GM12891 (cell line): ENCODE measurements around the gene RGL1.

ENCODE experiments used
- DNase-seq: peaks from one replicate; pipeline ENCODE4 v3.0.0; 2011; ENCODE audit warnings: low spot score; ENCODE audit not compliant: insufficient read length
- FAIRE-seq: peaks from 2 replicates; lab custom pipeline; 2011; peaks lifted over from hg19 to GRCh38; lab: Jason Lieb, UNC
- PAX5 ChIP-seq: IDR thresholded peaks from 2 replicates; pipeline ENCODE4 v1.6.1; 2011; ENCODE audit warnings: low read length, moderate library complexity, mild to moderate bottlenecking; ENCODE audit not compliant: insufficient read depth, severe bottlenecking
- POLR2A ChIP-seq: IDR thresholded peaks from 2 replicates; pipeline ENCODE4 v1.6.1; 2011; ENCODE audit warnings: low read depth, low read length, control low read depth
- POLR2AphosphoS5 ChIP-seq: IDR thresholded peaks from 2 replicates; pipeline ENCODE4 v1.6.1; 2011; ENCODE audit warnings: low read depth, low read length, control low read depth
- POU2F2 ChIP-seq: IDR thresholded peaks from 2 replicates; pipeline ENCODE4 v1.6.1; 2011; ENCODE audit warnings: low read depth, mild to moderate bottlenecking, control low read depth, low read length, moderate library complexity
- SPI1 ChIP-seq: IDR thresholded peaks from 2 replicates; pipeline ENCODE4 v1.6.1; 2011; ENCODE audit warnings: low read depth, low read length, control low read depth
- TAF1 ChIP-seq: IDR thresholded peaks from 2 replicates; pipeline ENCODE4 v1.6.1; 2011; ENCODE audit warnings: low read depth, low read length, control low read depth

Gene RGL1

DNA sequence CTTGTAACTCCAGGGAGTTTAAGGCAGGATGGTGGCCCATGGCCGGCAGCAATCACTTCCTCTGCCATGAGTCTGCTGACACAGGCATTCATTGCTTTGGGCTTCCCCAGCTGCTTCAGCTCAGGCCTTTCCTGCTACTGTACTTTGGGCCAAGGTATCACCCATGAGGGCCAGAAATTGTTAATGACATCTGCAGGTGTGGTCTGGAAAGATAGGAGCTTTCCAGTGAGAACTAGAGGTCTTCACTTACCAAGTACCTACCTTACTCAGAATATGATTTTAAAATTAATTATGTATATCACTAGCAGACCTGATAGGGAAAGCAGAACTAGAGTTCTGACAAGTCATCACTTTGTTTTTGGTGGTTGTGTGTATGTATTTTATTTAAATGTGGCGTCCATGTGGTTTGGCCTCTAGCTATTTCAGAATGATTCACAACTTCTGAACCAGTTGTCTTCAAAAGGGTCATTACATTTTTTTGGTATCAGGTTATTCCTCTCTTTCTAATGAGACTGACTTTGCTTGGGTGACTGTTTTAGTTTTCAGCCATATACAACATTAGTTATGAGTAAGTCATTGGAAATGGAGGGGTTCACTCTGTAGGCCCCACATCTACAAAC lies 2.7 kb downstream of the RGL1 start:
- peak; percentile 54 for FAIRE-seq
- DNase-seq, result no peak
- TF ChIP-seq SPI1 (peak; percentile 85), PAX5 (no peak), POU2F2 (peak; percentile 63; the same call in 1 of the 2 replicates), POLR2AphosphoS5 (no peak), POLR2A (no peak), TAF1 (no peak)

DNA sequence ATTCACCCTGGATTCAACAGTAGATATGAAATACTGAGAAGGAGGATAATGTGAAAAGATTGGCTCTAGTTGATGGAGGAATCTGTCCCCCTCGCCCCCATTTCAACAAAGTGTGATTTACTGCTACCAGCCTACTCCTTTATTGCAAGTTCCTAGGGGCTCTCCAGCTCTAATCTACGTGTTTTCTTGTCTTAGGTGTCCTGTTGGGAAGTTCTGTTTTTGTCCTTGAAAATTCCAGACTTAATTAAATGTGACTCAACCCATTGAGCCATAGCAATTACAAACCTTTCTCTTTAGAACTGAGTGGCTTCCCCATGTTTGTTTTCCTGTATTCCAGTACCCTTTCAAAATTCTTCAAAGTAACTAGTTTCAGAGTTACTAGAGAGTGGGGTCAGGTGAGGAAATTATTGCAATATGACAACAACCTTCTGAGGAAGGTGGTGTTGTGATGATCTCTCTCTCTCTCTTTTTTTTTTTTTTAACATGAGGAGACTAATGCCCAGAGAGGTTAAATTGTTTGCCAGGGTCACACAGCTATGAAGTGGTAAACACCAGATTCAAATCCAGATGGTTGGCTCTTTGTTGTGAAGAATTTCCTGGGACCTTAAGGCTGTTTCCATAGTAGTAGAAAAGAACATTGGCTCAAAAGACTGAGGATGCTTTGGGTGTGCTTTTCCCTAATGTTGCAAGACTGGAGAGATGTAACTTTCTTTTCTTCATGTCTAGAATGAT lies 3.5 kb downstream of the RGL1 start:
- TF ChIP-seq SPI1 (no peak), PAX5 (no peak), POU2F2 (no peak), POLR2A (no peak), TAF1 (no peak), POLR2AphosphoS5 (no peak)
- FAIRE-seq (no peak), DNase-seq (no peak)

DNA sequence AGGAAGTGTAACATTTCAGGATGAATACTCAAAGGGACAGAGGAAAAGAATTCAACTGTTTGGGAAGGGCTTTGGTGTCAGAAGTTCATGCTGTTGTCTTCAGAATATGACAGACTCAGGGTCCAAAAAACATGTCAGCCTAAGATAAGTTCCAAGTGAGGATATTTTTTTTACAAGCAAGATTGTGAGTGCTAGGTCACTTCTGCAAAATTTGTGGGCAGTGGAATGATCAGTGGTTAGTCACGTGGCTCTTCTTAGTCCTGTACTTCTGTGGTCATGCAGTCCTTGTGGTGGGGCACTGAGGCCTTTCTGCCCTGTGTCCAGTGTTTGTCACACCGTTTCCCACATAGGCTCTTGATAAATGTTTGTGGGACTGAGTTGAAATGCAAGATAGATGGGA lies 5.2 kb downstream of the RGL1 start:
- DNase-seq (no peak), FAIRE-seq (peak; percentile 23)
- TF ChIP-seq SPI1 (peak; percentile 77), PAX5 (no peak), POLR2AphosphoS5 (no peak), POU2F2 (no peak)

DNA sequence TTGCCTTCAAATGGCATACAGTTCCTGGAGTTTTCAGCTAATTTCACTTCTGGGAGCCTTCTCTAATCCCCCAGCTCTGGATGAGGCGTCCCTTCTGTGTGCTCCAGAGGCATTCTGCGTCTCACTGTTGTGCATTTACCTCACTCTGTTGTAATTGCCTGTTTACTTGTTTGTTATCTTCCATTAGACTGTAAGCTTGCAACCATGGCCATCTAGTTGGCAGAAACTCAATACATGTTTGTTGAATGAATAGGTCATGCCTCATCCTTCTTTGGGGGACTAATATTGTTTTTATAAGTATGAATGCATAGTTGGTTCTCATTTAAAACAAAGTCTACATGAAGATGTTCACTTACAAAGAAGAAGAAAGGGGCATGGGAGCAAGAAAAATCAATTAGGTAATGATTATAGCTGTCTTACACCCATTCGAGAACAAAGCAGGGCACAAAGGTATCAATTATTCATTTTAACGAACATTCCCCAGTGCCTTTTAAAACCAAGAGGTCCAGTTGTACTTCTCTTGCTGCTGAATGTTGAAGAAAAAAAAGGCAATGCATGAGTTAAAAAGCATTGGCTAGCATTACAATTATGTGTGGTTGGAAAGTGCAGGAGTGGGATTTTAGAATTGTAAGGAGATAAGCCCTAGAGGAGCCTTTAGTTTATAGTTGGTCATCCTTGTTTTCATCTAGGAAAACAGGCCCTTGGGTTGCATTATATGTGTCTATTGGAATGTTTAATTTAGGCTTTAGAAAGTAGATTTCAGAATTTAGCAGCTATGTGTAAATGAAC lies 6.0 kb downstream of the RGL1 start:
- no peak for FAIRE-seq

DNA sequence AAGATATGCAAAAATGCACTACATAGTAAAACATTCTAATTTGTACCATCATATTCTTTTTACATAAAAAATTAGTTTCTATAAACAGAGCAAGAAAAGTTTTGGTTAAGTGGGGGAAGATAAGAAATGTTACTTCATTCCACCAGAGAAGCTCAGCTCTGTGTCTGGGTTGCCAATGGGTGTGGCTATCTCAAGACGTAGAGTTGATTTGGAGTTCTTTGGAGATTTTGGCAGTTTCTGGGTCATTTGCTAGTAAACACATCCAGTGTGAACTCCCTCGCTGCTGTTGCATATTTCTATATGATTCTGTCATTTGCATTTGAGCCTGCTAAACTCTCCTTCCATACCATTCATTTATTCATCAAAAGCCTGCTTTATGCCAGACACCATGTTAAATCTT lies 7.2 kb downstream of the RGL1 start:
- no peak for DNase-seq
- no peak for FAIRE-seq

More for the DNA sequence above, 6.0 kb downstream of the RGL1 start:
- TF ChIP-seq PAX5, result no peak
- TF ChIP-seq SPI1, result no peak
- TF ChIP-seq POLR2A, result no peak
- no peak for TF ChIP-seq POLR2AphosphoS5
- TF ChIP-seq POU2F2, result no peak
- TF ChIP-seq TAF1, result no peak
- DNase-seq, result no peak

DNA sequence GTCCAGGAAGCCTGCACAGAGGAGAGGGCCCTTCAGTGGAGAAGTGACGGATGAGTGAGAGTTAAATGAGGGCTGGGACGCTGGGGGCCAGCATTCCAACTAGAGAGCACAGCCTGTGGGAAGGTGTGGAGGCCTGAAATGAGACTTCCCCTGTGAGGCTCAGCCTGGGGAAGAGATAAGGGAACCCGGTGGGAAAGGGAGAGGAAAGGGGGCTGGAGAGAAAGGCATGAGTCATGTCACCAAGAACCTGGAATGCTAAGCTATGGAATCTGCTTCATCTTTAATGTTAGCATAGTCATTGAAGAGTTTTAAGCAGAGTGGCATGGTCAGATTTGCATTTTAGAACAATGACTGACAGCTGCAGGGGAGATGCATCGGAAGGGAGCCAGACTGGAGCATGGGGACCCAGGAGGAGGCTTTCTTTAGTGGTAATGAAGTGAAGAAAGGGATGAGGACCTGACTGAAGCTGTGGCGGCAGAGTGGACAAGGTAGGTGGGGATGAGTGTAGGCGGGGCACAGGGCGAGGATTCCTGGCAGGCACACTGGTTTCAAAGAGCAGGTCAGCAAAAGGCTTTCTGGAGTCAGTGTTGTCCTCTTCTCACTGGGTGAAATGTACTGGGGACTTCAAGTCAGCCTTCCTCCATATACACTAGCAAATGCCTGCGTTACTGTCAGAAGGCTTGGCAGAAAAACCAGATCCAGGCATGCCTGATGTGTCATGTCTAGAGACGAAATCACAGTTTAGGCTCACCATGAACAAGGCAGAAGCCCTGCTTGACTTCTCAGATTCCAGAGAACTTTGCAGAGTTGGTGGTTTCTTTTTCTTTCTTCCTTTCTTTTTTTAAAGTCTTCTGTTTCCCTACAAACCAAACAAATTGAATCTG lies 8.0 kb downstream of the RGL1 start:
- TF ChIP-seq SPI1 (no peak), POLR2AphosphoS5 (no peak), PAX5 (no peak), TAF1 (no peak), POLR2A (no peak), POU2F2 (no peak)
- DNase-seq, result no peak
- no peak for FAIRE-seq

More for the DNA sequence above, 7.2 kb downstream of the RGL1 start:
- TF ChIP-seq TAF1, result no peak
- no peak for TF ChIP-seq PAX5
- TF ChIP-seq POLR2AphosphoS5, result no peak
- TF ChIP-seq POLR2A, result no peak
- TF ChIP-seq SPI1, result no peak

DNA sequence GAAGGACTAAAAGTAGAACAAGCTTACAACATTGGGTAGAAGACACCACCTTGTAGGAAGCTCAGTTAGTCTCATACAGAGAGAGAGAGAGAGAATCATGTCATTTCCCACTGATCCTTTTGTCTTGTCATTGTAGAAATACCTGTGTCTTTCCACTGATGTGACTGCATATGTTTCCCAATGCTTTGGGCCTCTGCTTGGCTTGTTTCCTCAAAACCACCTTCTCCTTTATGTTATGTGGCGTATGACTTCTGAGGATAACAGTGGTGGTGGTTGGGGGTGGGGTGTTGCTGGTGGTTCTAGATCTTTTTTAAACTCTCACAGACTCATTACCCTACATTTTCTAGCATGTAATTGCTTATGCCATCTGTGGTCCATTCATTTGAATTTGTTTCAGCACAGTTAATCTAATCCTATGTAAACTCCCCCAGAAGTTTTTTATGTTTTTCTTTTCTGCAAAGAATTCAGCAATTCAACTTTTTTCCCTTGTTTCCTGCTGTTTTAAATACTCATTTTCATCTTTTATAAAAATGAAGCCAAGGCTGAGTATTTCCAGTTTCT lies 9.3 kb downstream of the RGL1 start:
- TF ChIP-seq POLR2A (no peak), POLR2AphosphoS5 (no peak), PAX5 (no peak), POU2F2 (no peak), SPI1 (no peak), TAF1 (no peak)
- no peak for FAIRE-seq
- no peak for DNase-seq

DNA sequence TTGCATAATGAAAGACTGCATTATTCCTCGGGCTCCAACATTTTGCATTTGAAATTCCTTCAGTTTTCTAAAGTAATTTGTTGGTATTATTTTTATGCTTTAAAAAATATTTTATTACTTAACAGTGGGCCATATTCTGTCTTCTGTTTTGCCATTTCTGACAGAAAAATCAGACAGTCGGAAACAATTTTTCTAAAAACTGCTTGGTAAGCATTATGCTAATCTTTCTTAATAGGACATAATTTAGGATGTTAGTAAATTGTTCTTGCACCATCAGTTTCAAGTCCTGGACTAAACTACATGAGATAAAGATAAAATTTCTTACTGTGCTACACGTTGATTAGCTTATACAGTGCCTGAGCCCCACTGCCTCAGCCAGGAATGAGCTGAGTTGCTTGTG lies 11.2 kb downstream of the RGL1 start:
- TF ChIP-seq POLR2A (no peak), POLR2AphosphoS5 (no peak)
- no peak for FAIRE-seq
- DNase-seq, result no peak
